ENCODE results near the gene TNNT3. TPM values are rescaled to one million over a fixed set of nuclear protein-coding genes. Genes with fewer than 3 reads are reported as not detected.

Gene TNNT3
- total RNA-seq, 1 experiment from 2014 or later: not detected

GRCh38 chr11:1948389-1948788 is 28.9 kb downstream of the TNNT3 start:
- no peaks in the 10 kb centered on the region for H3K4me1 ChIP-seq (ENCODE audit: insufficient read depth, low read length)
- H2BK12ac ChIP-seq (ENCODE audit: insufficient read length, low read depth, low read length): no peak overlapping the region
- no peaks in the 10 kb centered on the region for H3K79me2 ChIP-seq (ENCODE audit: insufficient read depth, low read length)
- H3K9me3 ChIP-seq (ENCODE audit: control insufficient read depth, low read depth, low read length): no peaks in the 10 kb centered on the region
- no peak overlapping the region for H3T11ph ChIP-seq (ENCODE audit: low read length)
- H3K23me2 ChIP-seq (ENCODE audit: insufficient read length, low read depth, low read length, poor library complexity, severe bottlenecking): no peaks in the 10 kb centered on the region
- no peak for TF ChIP-seq CTCF (conservative IDR thresholded peaks at IDR 0.05)
- Mint-ChIP-seq H3K9me3 (no peaks in the 10 kb centered on the region), H3K36me3 (ENCODE audit: insufficient read depth in 1 of 3, low read depth in 3 of 3) (no peaks in the 10 kb centered on the region), H3K27me3 (ENCODE audit: low read depth) (peaks cover 3% of the 10 kb centered on the region; the same call in 1 of the 2 replicates), H3K4me1 (peaks cover 0 to 3% of the 10 kb centered on the region in 2 experiments; a peak in 2 of 4 replicates), H3K4me3 (no peak overlapping the region), H3K27ac (no peak overlapping the region)
- H3K23ac ChIP-seq (ENCODE audit: insufficient read length, low read depth, low read length): no peak overlapping the region
- no peak overlapping the region for H4K5ac ChIP-seq (ENCODE audit: insufficient read length, low read depth, low read length)
- no peak overlapping the region for H3K14ac ChIP-seq (ENCODE audit: insufficient read depth, low read length)
- H3K18ac ChIP-seq (ENCODE audit: insufficient read length, low read depth, low read length): no peak overlapping the region
- H3K56ac ChIP-seq (ENCODE audit: insufficient read length, low read depth, low read length): no peak overlapping the region
- no peak overlapping the region for H2BK20ac ChIP-seq (ENCODE audit: low read depth, low read length, poor library complexity, severe bottlenecking)
- H3K4ac ChIP-seq (ENCODE audit: low read depth, low read length): no peak overlapping the region
- no CpG with 5 or more reads among the region's 11 CpGs for WGBS (ENCODE audit: extremely low coverage, insufficient read length, low lambda C conversion rate)
- H4K8ac ChIP-seq (replicated peaks; ENCODE audit: insufficient read length, low read depth, low read length): no peak overlapping the region
- H2BK120ac ChIP-seq (ENCODE audit: low read depth, low read length, poor library complexity, severe bottlenecking): no peak overlapping the region
- no peak overlapping the region for H4K91ac ChIP-seq (ENCODE audit: insufficient read length, low read depth, low read length)
- no peak for DNase-seq
- H2BK15ac ChIP-seq (ENCODE audit: low read depth, low read length): no peak overlapping the region
- H3K79me1 ChIP-seq (ENCODE audit: insufficient read depth, low read depth, low read length, poor library complexity, severe bottlenecking): no peaks in the 10 kb centered on the region
- H3K27ac ChIP-seq (ENCODE audit: insufficient read length, low read depth, low read length): no peak overlapping the region
- H4K20me1 ChIP-seq (ENCODE audit: control insufficient read depth, insufficient read depth, insufficient read length): no peaks in the 10 kb centered on the region
- H2AFZ ChIP-seq (ENCODE audit: low read length): no peak overlapping the region
- no peaks in the 10 kb centered on the region for H3K27me3 ChIP-seq (ENCODE audit: insufficient read depth, low read length)
- H3K9ac ChIP-seq (ENCODE audit: extremely low read depth, insufficient read length, low read length): no peak overlapping the region
- no peak overlapping the region for H2BK5ac ChIP-seq (ENCODE audit: insufficient read length, low read length)
- H2AK5ac ChIP-seq (ENCODE audit: insufficient read length, low read length): no peak overlapping the region
- no peak overlapping the region for H3K4me2 ChIP-seq (ENCODE audit: insufficient read depth, insufficient read length, low read length)
